Endothelial cell of umbilical vein (primary cell): ENCODE results near the gene PKD1L1. TPM values are rescaled to one million over a fixed set of nuclear protein-coding genes. Genes with fewer than 3 reads are reported as not detected.

ENCODE experiments used
- BruUV-seq: library from RNA; stranded (reverse); fragments of 400-500 nt; replicated peaks from 2 replicates; lab custom pipeline; 2021; lab: Mats Ljungman, UMichigan
- CTCF ChIA-PET: fragments of 300-600, 350-600 bp; sonication (Branson Sonifier 250); formaldehyde crosslinking; loops from one replicate; lab custom pipeline; 2021; ENCODE audit warnings: antibody characterized with exemption, inconsistent platforms; lab: Charles Lee
- POLR2A ChIA-PET: fragments of 300-600, 350-600 bp; sonication (Branson Sonifier 250); formaldehyde crosslinking; loops from one replicate; lab custom pipeline; 2021; ENCODE audit warnings: antibody characterized with exemption, inconsistent platforms; lab: Charles Lee
- DNase-seq: peaks from one replicate; pipeline ENCODE4 v3.0.0-alpha.2; 2011; ENCODE audit warnings: low read depth, low spot score
- FAIRE-seq: peaks from 2 replicates; lab custom pipeline; 2011; peaks lifted over from hg19 to GRCh38; lab: Jason Lieb, UNC
- H2AFZ ChIP-seq: 2 replicates; pipeline ENCODE4 v1.6.0; 2012; ENCODE audit warnings: low read depth, low read length, control low read depth, inconsistent platforms
- H3K27ac ChIP-seq: 2 replicates; pipeline ENCODE4 v1.5.1; 2011; ENCODE audit warnings: low read depth, mild to moderate bottlenecking, control low read depth, low read length, moderate library complexity; ENCODE audit not compliant: insufficient read depth
- H3K27me3 ChIP-seq, 2 experiments: 2 replicates each; pipeline versions ENCODE4 v1.6.0 to v1.6.1; 2011; ENCODE audit warnings: low read length in 2 of 2, mixed read lengths in 1 of 2; ENCODE audit not compliant: control insufficient read depth in 2 of 2, insufficient read depth in 2 of 2
- H3K36me3 ChIP-seq, 2 experiments: 2 replicates in 1 of 2; 3 replicates in 1 of 2; pipeline ENCODE4 v1.5.1; 2011; ENCODE audit warnings: low read length in 2 of 2, mild to moderate bottlenecking in 1 of 2, moderate library complexity in 1 of 2; ENCODE audit not compliant: control insufficient read depth in 2 of 2, insufficient read depth in 2 of 2; ENCODE audit errors: extremely low read depth in 1 of 2
- H3K4me1 ChIP-seq: 3 replicates; pipeline ENCODE4 v1.5.1; 2011; ENCODE audit warnings: mild to moderate bottlenecking, low read length; ENCODE audit not compliant: control insufficient read depth, insufficient read depth; ENCODE audit errors: extremely low read depth
- H3K4me2 ChIP-seq: 2 replicates; pipeline ENCODE4 v1.6.1; 2011; ENCODE audit warnings: low read length, control low read depth, mixed read lengths; ENCODE audit not compliant: insufficient read depth
- H3K4me3 ChIP-seq, 3 experiments: fragments of 200-600 bp in 1 of 3; sonication (generic), shearing (Covaris generic) in 1 of 3; replicated peaks in 1 of 3; 2 replicates each; pipeline ENCODE4 v1.5.1; 2011 to 2016; ENCODE audit warnings: control low read depth in 3 of 3, low read length in 3 of 3, mild to moderate bottlenecking in 2 of 3, inconsistent platforms in 1 of 3, low read depth in 1 of 3, moderate library complexity in 1 of 3; ENCODE audit not compliant: insufficient read depth in 1 of 3
- H3K79me2 ChIP-seq: 2 replicates; pipeline ENCODE4 v1.6.0; 2012; ENCODE audit warnings: low read length, inconsistent platforms; ENCODE audit not compliant: control insufficient read depth, insufficient read depth
- H3K9ac ChIP-seq: replicated peaks from 2 replicates; pipeline ENCODE3; 2011; ENCODE audit warnings: low read length, control low read depth; ENCODE audit not compliant: insufficient read depth; ENCODE audit errors: extremely low read depth
- H3K9me1 ChIP-seq: replicated peaks from 3 replicates; pipeline ENCODE4 v1.6.0; 2011; ENCODE audit warnings: mild to moderate bottlenecking, low read length; ENCODE audit not compliant: control insufficient read depth, insufficient read depth; ENCODE audit errors: extremely low read depth
- H3K9me3 ChIP-seq: replicated peaks from 2 replicates; pipeline ENCODE4 v1.5.1; 2012; ENCODE audit warnings: low read length, inconsistent platforms; ENCODE audit not compliant: control insufficient read depth, insufficient read depth
- H4K20me1 ChIP-seq: replicated peaks from 2 replicates; pipeline ENCODE3; 2011; ENCODE audit warnings: mild to moderate bottlenecking, low read length; ENCODE audit not compliant: control insufficient read depth, insufficient read depth; ENCODE audit errors: extremely low read depth
- CTCF ChIP-seq, 2 donors: IDR thresholded peaks; 1 replicate in 1 of 2; 2 replicates in 1 of 2; pipeline ENCODE4 v1.5.1; 2011; ENCODE audit warnings: low read length in 2 of 2, mild to moderate bottlenecking in 2 of 2, moderate library complexity in 2 of 2, control low read depth in 1 of 2, inconsistent platforms in 1 of 2, low read depth in 1 of 2; ENCODE audit not compliant: insufficient read depth in 1 of 2; ENCODE audit errors: extremely low read depth in 1 of 2
- FOS ChIP-seq: IDR thresholded peaks from 2 replicates; pipeline ENCODE4 v1.6.1; 2011; ENCODE audit warnings: mild to moderate bottlenecking, low read length, moderate library complexity, borderline replicate concordance; ENCODE audit not compliant: insufficient read depth
- GATA2 ChIP-seq: IDR thresholded peaks from 2 replicates; pipeline ENCODE4 v1.7.0; 2011; ENCODE audit warnings: low read depth, mild to moderate bottlenecking, moderate library complexity, mixed read lengths, low read length; ENCODE audit not compliant: insufficient read length, insufficient read depth
- JUN ChIP-seq: IDR thresholded peaks from 2 replicates; pipeline ENCODE4 v1.6.1; 2011; ENCODE audit warnings: borderline replicate concordance, low read depth; ENCODE audit not compliant: insufficient read length, insufficient read depth
- MAX ChIP-seq: IDR thresholded peaks from 2 replicates; pipeline ENCODE4 v1.6.1; 2011; ENCODE audit not compliant: insufficient read depth, insufficient read length
- MYC ChIP-seq: IDR thresholded peaks from one replicate; pipeline ENCODE4 v1.6.1; 2011; ENCODE audit warnings: mild to moderate bottlenecking, low read depth, low read length
- POLR2A ChIP-seq: IDR thresholded peaks from 2 replicates; pipeline ENCODE4 v1.6.1; 2012; ENCODE audit warnings: low read depth, mild to moderate bottlenecking, control low read depth, low read length
- POLR2AphosphoS5 ChIP-seq: IDR thresholded peaks from 2 replicates; pipeline ENCODE4 v1.6.1; 2012; ENCODE audit warnings: low read depth, mild to moderate bottlenecking, control low read depth, low read length, moderate library complexity; ENCODE audit not compliant: insufficient read depth
- dilution Hi-C: fragments of 300-500 bp; cut with MboI; formaldehyde crosslinking; loops from one replicate; pipeline ENCODE4 v1.15.0; 2019; ENCODE audit warnings: low sequenced_read_pairs; ENCODE audit not compliant: extremely low pct_ligation_motif_present
- intact Hi-C: fragments of 100-400 bp; cut with micrococcal nuclease; formaldehyde crosslinking; loops from one replicate; pipeline ENCODE4 v1.10.0; 2022
- polyA plus RNA-seq, 4 experiments: library from polyadenylated mRNA; depleted of rRNA in 3 of 4; stranded (reverse) in 3 of 4; unstranded in 1 of 4; fragments of >200 nt; gene quantifications; 2 replicates each; pipeline versions ENCODE4 v1.2.1 to v1.2.3, GENCODE V29; 2011 to 2012; ENCODE audit warnings: missing spikeins in 1 of 4
- total RNA-seq: library from RNA; stranded (reverse); gene quantifications from 2 replicates; pipeline ENCODE4 v1.2.3, GENCODE V29; 2021

PKD1L1 gene
- total and polyA plus RNA-seq, 2 donors (not counting 3 experiments of a cell fraction or from before 2014, with no cell fraction given), result 4.1 to 5.9 TPM

- Histone ChIP-seq H3K4me1 (no peaks in the 10 kb centered on the region), H3K9me1 (no peaks in the 10 kb centered on the region), H3K4me3 (no peak overlapping the region), H3K9me3 (no peaks in the 10 kb centered on the region), H4K20me1 (no peaks in the 10 kb centered on the region), H3K4me2 (no peak overlapping the region), H3K79me2 (no peaks in the 10 kb centered on the region), H3K27ac (no peak overlapping the region), H3K27me3 (peaks cover 0 to 3% of the 10 kb centered on the region in 2 experiments), H2AFZ (no peak overlapping the region), H3K36me3 (no peaks in the 10 kb centered on the region), H3K9ac (no peak overlapping the region)
- no peak for DNase-seq
- FAIRE-seq, result no peak
- CTCF ChIA-PET, result interaction anchor here (0.7 kb wide), 1 partner anchor 10 kb away, joined by 3 read pairs; no protein-coding TSS in a partner anchor
- intact Hi-C loops, result no loop called here
- BruUV-seq, result no TSS peak
- POLR2A ChIA-PET, result no interaction called here
- TF ChIP-seq MAX, result no peak
- TF ChIP-seq JUN, result no peak
- no peak for TF ChIP-seq POLR2AphosphoS5
- no peak for TF ChIP-seq FOS
- TF ChIP-seq GATA2, result no peak
- TF ChIP-seq POLR2A, result no peak
- TF ChIP-seq CTCF (IDR thresholded peaks at IDR 0.05; ENCODE audit: extremely low read depth in 1 of 2, insufficient read depth in 1 of 2, low read depth in 1 of 2, low read length in 2 of 2), result no peak
- no peak for TF ChIP-seq MYC
- dilution Hi-C loops, result no loop called here
These were observed 118.3 kb downstream of the PKD1L1 start for GRCh38 chr7:47830015-47830414.
